ENCODE data around the gene MRPL12. TPM values are rescaled to one million over a fixed set of nuclear protein-coding genes. Genes with fewer than 3 reads are reported as not detected.

Gene MRPL12
- total and polyA plus RNA-seq, 2 of the 8 experiments (the other 6 are each of a cell fraction or from before 2014, with no cell fraction given) = 120 to 141 TPM

- no peak for TF ChIP-seq SRF (IDR thresholded peaks at IDR 0.05; ENCODE audit: low read depth, low read length)
- peak in 1 of 2 experiments; percentile 41; a peak in 2 of 3 replicates for TF ChIP-seq POLR2A (IDR thresholded peaks at IDR 0.05; ENCODE audit: control extremely low read depth in 1 of 2, low read depth in 2 of 2, low read length in 2 of 2)
- Histone ChIP-seq H3K56ac (replicated peaks; ENCODE audit: insufficient read length, low read depth, low read length) (no peak overlapping the region), H3K4me2 (ENCODE audit: insufficient read depth in 1 of 2, low read depth in 2 of 2, low read length in 2 of 2) (no peak overlapping the region), H3K79me1 (ENCODE audit: low read depth, low read length) (peaks cover 16% of the 10 kb centered on the region), H3K14ac (ENCODE audit: insufficient read length) (no peak overlapping the region), H2BK5ac (ENCODE audit: low read depth, low read length) (no peak overlapping the region), H3K23ac (ENCODE audit: insufficient read length) (no peak overlapping the region), H2AFZ (ENCODE audit: low read length) (no peak overlapping the region), H3K27me3 (replicated peaks in 1 of 4; ENCODE audit: control insufficient read depth in 3 of 4, extremely low read depth in 1 of 4, insufficient read depth in 3 of 4, low read length in 3 of 4) (no peaks in the 10 kb centered on the region; a peak in 2 of 7 replicates), H3K9ac (replicated peaks in 1 of 4; ENCODE audit: extremely low read depth in 1 of 4, low read depth in 3 of 4, low read length in 3 of 4) (no peak overlapping the region), H2AK5ac (ENCODE audit: low read depth, low read length) (no peak overlapping the region), H4K5ac (ENCODE audit: insufficient read length, low read depth, low read length) (no peak overlapping the region), H2BK20ac (ENCODE audit: low read length) (no peak overlapping the region), H2BK12ac (ENCODE audit: low read depth, low read length) (no peak overlapping the region), H3K4me3 (ENCODE audit: extremely low read depth in 1 of 4, insufficient read depth in 2 of 4, low read depth in 3 of 4, low read length in 4 of 4) (no peak overlapping the region), H3K27ac (ENCODE audit: low read depth, low read length) (no peak overlapping the region), H4K20me1 (replicated peaks in 1 of 2; ENCODE audit: control insufficient read depth in 1 of 2, insufficient read depth in 2 of 2, low read length in 2 of 2) (peaks cover 4 to 10% of the 10 kb centered on the region in 2 experiments), H3K9me3 (ENCODE audit: insufficient read depth in 2 of 2, low read depth in 1 of 2, low read length in 1 of 2) (no peaks in the 10 kb centered on the region), H3K18ac (ENCODE audit: extremely low read depth, low read length) (no peak overlapping the region), H3K23me2 (ENCODE audit: low read depth, low read length) (peaks cover 24% of the 10 kb centered on the region), H3K79me2 (ENCODE audit: control insufficient read depth in 1 of 2, insufficient read depth in 2 of 2, low read length in 2 of 2) (peaks cover 9 to 21% of the 10 kb centered on the region in 2 experiments; a peak in 3 of 4 replicates), H3K4me1 (replicated peaks in 1 of 4; ENCODE audit: control insufficient read depth in 3 of 4, insufficient read depth in 4 of 4, low read length in 3 of 4) (peaks cover 0 to 29% (median 23%) of the 10 kb centered on the region in 4 experiments; a peak in 5 of 7 replicates), H2BK120ac (replicated peaks; ENCODE audit: low read depth, low read length) (no peak overlapping the region), H2BK15ac (ENCODE audit: low read length) (no peak overlapping the region), H3K36me3 (ENCODE audit: control insufficient read depth in 2 of 4, insufficient read depth in 4 of 4, low read length in 3 of 4) (peaks cover 20 to 28% (median 24%) of the 10 kb centered on the region in 4 experiments), H3K4ac (replicated peaks; ENCODE audit: insufficient read length, low read depth, low read length) (peak overlapping the region; percentile 39), H4K91ac (replicated peaks; ENCODE audit: insufficient read length, low read length) (no peak overlapping the region), H4K8ac (ENCODE audit: extremely low read depth, insufficient read depth, low read length) (no peak overlapping the region)
- DNase-seq (ENCODE audit: low read depth in 1 of 2, low spot score in 2 of 2) = no peak
- FAIRE-seq = no peak
- ChIA-PET CTCF (ENCODE audit: partially characterized antibody) (interaction anchor here (0.7 to 1.9 kb wide), 4 partner anchors 13 to 161 kb away, joined by 3 to 5 read pairs (median 4); partner anchors contain the start of genes ARL16 and HGS), POLR2A (ENCODE audit: partially characterized antibody) (interaction anchor here (0.7 to 17.2 kb wide), 13 partner anchors 15 to 480 kb away, joined by 3 to 436 read pairs (median 3); partner anchors contain the start of genes ARL16, FAAP100, HGS and MCRIP1)
- 89% methylated on average over 17 of the region's 17 CpGs; no CpG with 5 or more reads in 1 of the 2 experiments for WGBS, 2 experiments (ENCODE audit: extremely low coverage in 1 of 2, insufficient coverage in 1 of 2, insufficient read length in 1 of 2, insufficient replicate concordance in 2 of 2, low coverage in 1 of 2, low lambda C conversion rate in 2 of 2, missing lambda C conversion rate in 1 of 2)
Observed at GRCh38 chr17:81708739-81709185, 5.6 kb downstream of the MRPL12 start.
